H1 (cell line): ENCODE measurements around the gene ANKRD65. TPM values are rescaled to one million over a fixed set of nuclear protein-coding genes. Genes with fewer than 3 reads are reported as not detected.

ENCODE experiments used
- CTCF ChIA-PET: fragments of 300-600 bp; sonication (Branson Sonifier 250); formaldehyde crosslinking; loops from one replicate; lab custom pipeline; 2021; ENCODE audit not compliant: partially characterized antibody; lab: Charles Lee
- POLR2A ChIA-PET: fragments of 300-600 bp; sonication (Branson Sonifier 250); formaldehyde crosslinking; loops from one replicate; lab custom pipeline; 2021; ENCODE audit warnings: inconsistent platforms; ENCODE audit not compliant: partially characterized antibody; lab: Charles Lee
- DNase-seq, 2 experiments: peaks; one replicate each; pipeline versions ENCODE4 v3.0.0 to v3.0.0-alpha.2; 2010 to 2022; ENCODE audit warnings: low spot score in 2 of 2, low read depth in 1 of 2, mixed read lengths in 1 of 2
- FAIRE-seq: peaks from 2 replicates; lab custom pipeline; 2011; peaks lifted over from hg19 to GRCh38; lab: Jason Lieb, UNC
- H2AFZ ChIP-seq: 2 replicates; pipeline ENCODE4 v1.8.1; 2012; ENCODE audit warnings: low read length, inconsistent platforms
- H2AK5ac ChIP-seq: 2 replicates; pipeline ENCODE4 v1.6.1; 2013; ENCODE audit warnings: low read depth, low read length
- H2BK120ac ChIP-seq: replicated peaks from 2 replicates; pipeline ENCODE3; 2013; ENCODE audit warnings: low read depth, low read length, inconsistent platforms
- H2BK12ac ChIP-seq: 2 replicates; pipeline ENCODE4 v1.6.1; 2013; ENCODE audit warnings: low read depth, low read length
- H2BK15ac ChIP-seq: 2 replicates; pipeline ENCODE4 v1.6.1; 2013; ENCODE audit warnings: low read length
- H2BK20ac ChIP-seq: 2 replicates; pipeline ENCODE4 v1.6.1; 2013; ENCODE audit warnings: low read length
- H2BK5ac ChIP-seq: 2 replicates; pipeline ENCODE4 v1.6.1; 2013; ENCODE audit warnings: low read depth, low read length
- H3K14ac ChIP-seq: 2 replicates; pipeline ENCODE4 v1.6.1; 2013; ENCODE audit warnings: inconsistent platforms; ENCODE audit not compliant: insufficient read length
- H3K18ac ChIP-seq: 2 replicates; pipeline ENCODE4 v1.6.1; 2013; ENCODE audit warnings: low read length; ENCODE audit errors: extremely low read depth
- H3K23ac ChIP-seq: 2 replicates; pipeline ENCODE4 v1.6.1; 2013; ENCODE audit warnings: inconsistent platforms; ENCODE audit not compliant: insufficient read length
- H3K23me2 ChIP-seq: 2 replicates; pipeline ENCODE4 v1.6.1; 2013; ENCODE audit warnings: low read depth, low read length
- H3K27ac ChIP-seq: 2 replicates; pipeline ENCODE4 v1.6.1; 2011; ENCODE audit warnings: low read depth, low read length, inconsistent platforms
- H3K27me3 ChIP-seq, 4 experiments: replicated peaks in 1 of 4; 1 replicate in 1 of 4; 2 replicates in 3 of 4; pipeline versions ENCODE4 v1.6.1 to v1.8.1; 2011 to 2013; ENCODE audit warnings: low read length in 3 of 4, mild to moderate bottlenecking in 3 of 4, inconsistent platforms in 2 of 4, mixed read lengths in 2 of 4, moderate library complexity in 1 of 4; ENCODE audit not compliant: control insufficient read depth in 3 of 4, insufficient read depth in 3 of 4; ENCODE audit errors: extremely low read depth in 1 of 4
- H3K36me3 ChIP-seq, 4 experiments: 2 replicates each; pipeline versions ENCODE4 v1.6.1 to v1.8.1; 2011 to 2013; ENCODE audit warnings: mild to moderate bottlenecking in 4 of 4, low read length in 3 of 4, moderate library complexity in 2 of 4, control low read depth in 1 of 4, inconsistent platforms in 1 of 4; ENCODE audit not compliant: insufficient read depth in 4 of 4, control insufficient read depth in 2 of 4
- H3K4ac ChIP-seq: replicated peaks from 2 replicates; pipeline ENCODE3; 2013; ENCODE audit warnings: low read length, low read depth, mixed read lengths, inconsistent platforms; ENCODE audit not compliant: insufficient read length
- H3K4me1 ChIP-seq, 4 experiments: replicated peaks in 1 of 4; 1 replicate in 1 of 4; 2 replicates in 3 of 4; pipeline versions ENCODE4 v1.6.1 to v1.8.1; 2011 to 2013; ENCODE audit warnings: low read length in 3 of 4, inconsistent platforms in 2 of 4, mixed read lengths in 1 of 4; ENCODE audit not compliant: insufficient read depth in 4 of 4, control insufficient read depth in 3 of 4
- H3K4me2 ChIP-seq, 2 experiments: 2 replicates each; pipeline versions ENCODE4 v1.6.1 to v1.8.1; 2011 to 2013; ENCODE audit warnings: low read depth in 2 of 2, low read length in 2 of 2, control low read depth in 1 of 2, inconsistent platforms in 1 of 2, mild to moderate bottlenecking in 1 of 2; ENCODE audit not compliant: insufficient read depth in 1 of 2
- H3K4me3 ChIP-seq, 4 experiments: fragments of 200-600, 300-600 bp in 1 of 4; sonication (generic), shearing (Covaris generic), sonication (Bioruptor Twin) in 1 of 4; 2 replicates each; pipeline versions ENCODE4 v1.5.1 to v1.8.1; 2011 to 2016; ENCODE audit warnings: low read length in 4 of 4, low read depth in 3 of 4, control low read depth in 2 of 4, inconsistent platforms in 2 of 4, mild to moderate bottlenecking in 2 of 4, mixed read lengths in 1 of 4, moderate library complexity in 1 of 4; ENCODE audit not compliant: insufficient read depth in 2 of 4; ENCODE audit errors: extremely low read depth in 1 of 4
- H3K56ac ChIP-seq: replicated peaks from 2 replicates; pipeline ENCODE3; 2013; ENCODE audit warnings: low read depth, mild to moderate bottlenecking, mixed read lengths, low read length, inconsistent platforms; ENCODE audit not compliant: insufficient read length
- H3K79me1 ChIP-seq: 2 replicates; pipeline ENCODE4 v1.6.1; 2013; ENCODE audit warnings: low read depth, low read length, control low read depth
- H3K79me2 ChIP-seq, 2 experiments: 2 replicates each; pipeline versions ENCODE4 v1.6.1 to v1.8.1; 2012 to 2013; ENCODE audit warnings: low read length in 2 of 2, mild to moderate bottlenecking in 2 of 2, inconsistent platforms in 1 of 2; ENCODE audit not compliant: insufficient read depth in 2 of 2, control insufficient read depth in 1 of 2
- H3K9ac ChIP-seq, 4 experiments: replicated peaks in 1 of 4; 1 replicate in 1 of 4; 2 replicates in 3 of 4; pipeline versions ENCODE4 v1.6.1 to v1.8.1; 2011 to 2013; ENCODE audit warnings: low read depth in 3 of 4, low read length in 3 of 4, control low read depth in 2 of 4, mild to moderate bottlenecking in 2 of 4, moderate library complexity in 2 of 4, inconsistent platforms in 1 of 4; ENCODE audit errors: extremely low read depth in 1 of 4
- H3K9me3 ChIP-seq, 2 experiments: 2 replicates each; pipeline versions ENCODE4 v1.6.1 to v1.8.1; 2012 to 2013; ENCODE audit warnings: mild to moderate bottlenecking in 2 of 2, moderate library complexity in 2 of 2, control low read depth in 1 of 2, inconsistent platforms in 1 of 2, low read depth in 1 of 2, low read length in 1 of 2, mixed read lengths in 1 of 2; ENCODE audit not compliant: insufficient read depth in 2 of 2
- H4K20me1 ChIP-seq, 2 experiments: replicated peaks in 1 of 2; 2 replicates each; pipeline versions ENCODE3 to v1.8.1; 2011 to 2013; ENCODE audit warnings: inconsistent platforms in 2 of 2, low read length in 2 of 2, mild to moderate bottlenecking in 1 of 2; ENCODE audit not compliant: insufficient read depth in 2 of 2, control insufficient read depth in 1 of 2
- H4K5ac ChIP-seq: 2 replicates; pipeline ENCODE4 v1.6.1; 2013; ENCODE audit warnings: low read length, low read depth, mixed read lengths, inconsistent platforms; ENCODE audit not compliant: insufficient read length
- H4K8ac ChIP-seq: 2 replicates; pipeline ENCODE4 v1.8.0; 2013; ENCODE audit warnings: mild to moderate bottlenecking, moderate library complexity, low read length, inconsistent platforms; ENCODE audit not compliant: insufficient read depth; ENCODE audit errors: extremely low read depth
- H4K91ac ChIP-seq: replicated peaks from 2 replicates; pipeline ENCODE3; 2013; ENCODE audit warnings: low read length, mixed read lengths, inconsistent platforms; ENCODE audit not compliant: insufficient read length
- ASH2L ChIP-seq: fragments of 200-600, 300-600 bp; sonication (generic); IDR thresholded peaks from one replicate; pipeline ENCODE4 v1.7.1; 2017; ENCODE audit warnings: low read length
- CBX8 ChIP-seq: fragments of 300-800, 300-1000 bp; sonication (generic); IDR thresholded peaks from 2 replicates; pipeline ENCODE4 v1.7.1; 2016; ENCODE audit warnings: low read depth, low read length, borderline replicate concordance
- CHD2 ChIP-seq: IDR thresholded peaks from 2 replicates; pipeline ENCODE4 v1.6.1; 2012; ENCODE audit warnings: low read length, improper control_type of control experiment
- E2F6 ChIP-seq: IDR thresholded peaks from 2 replicates; pipeline ENCODE4 v1.6.1; 2012; ENCODE audit warnings: inconsistent platforms
- GTF2F1 ChIP-seq: IDR thresholded peaks from 2 replicates; pipeline ENCODE4 v1.6.1; 2012; ENCODE audit warnings: low read depth, low read length, improper control_type of control experiment, borderline replicate concordance
- KDM4A ChIP-seq: IDR thresholded peaks from one replicate; pipeline ENCODE4 v1.7.1; 2012; ENCODE audit warnings: low read depth, mild to moderate bottlenecking, moderate library complexity, low read length, inconsistent platforms; ENCODE audit not compliant: severe bottlenecking
- KDM5A ChIP-seq: fragments of 200-600 bp; IDR thresholded peaks from 2 replicates; pipeline ENCODE4 v1.7.1; 2012; ENCODE audit warnings: mild to moderate bottlenecking, low read length, inconsistent platforms, mixed read lengths
- MAFK ChIP-seq: IDR thresholded peaks from 2 replicates; pipeline ENCODE4 v1.6.1; 2012; ENCODE audit warnings: low read depth, mild to moderate bottlenecking, improper control_type of control experiment, low read length
- NRF1 ChIP-seq: IDR thresholded peaks from 2 replicates; pipeline ENCODE4 v1.6.1; 2011; ENCODE audit warnings: mild to moderate bottlenecking, low read depth, low read length, improper control_type of control experiment
- PHF8 ChIP-seq: fragments of 200-600 bp; sonication (generic); conservative IDR thresholded peaks from 2 replicates; pipeline ENCODE4 v1.7.1; 2012; ENCODE audit warnings: low read depth, mild to moderate bottlenecking, inconsistent platforms, low read length, moderate library complexity
- RNF2 ChIP-seq: fragments of 200-900, 300-1000 bp; sonication (generic); IDR thresholded peaks from 2 replicates; pipeline ENCODE4 v1.7.1; 2016; ENCODE audit warnings: borderline replicate concordance, low read depth, mild to moderate bottlenecking, antibody characterized with exemption, low read length; ENCODE audit not compliant: poor library complexity, severe bottlenecking; ENCODE audit errors: missing control alignments
- SIN3A ChIP-seq, 2 experiments: IDR thresholded peaks in 1 of 2; conservative IDR thresholded peaks in 1 of 2; 2 replicates each; pipeline ENCODE4 v1.6.1; 2011 to 2012; ENCODE audit warnings: low read length in 2 of 2, improper control_type of control experiment in 1 of 2, low read depth in 1 of 2, mild to moderate bottlenecking in 1 of 2
- YY1 ChIP-seq: IDR thresholded peaks from 2 replicates; pipeline ENCODE4 v1.6.1; 2011; ENCODE audit warnings: low read depth, mild to moderate bottlenecking, low read length
- WGBS, 2 experiments: shearing (Covaris generic) in 1 of 2; methylation state at CpG; one replicate each; pipeline versions ENCODE4 v1.1.6 to v1.1.7; 2013 to 2015; ENCODE audit warnings: low lambda C conversion rate in 2 of 2, mixed read lengths in 2 of 2, inconsistent platforms in 1 of 2, low coverage in 1 of 2, missing lambda C conversion rate in 1 of 2; ENCODE audit not compliant: insufficient replicate concordance in 2 of 2, insufficient coverage in 1 of 2, insufficient read length in 1 of 2; ENCODE audit errors: extremely low coverage in 1 of 2, missing lambda C conversion rate in 1 of 2; 5-methylcytosine and 5-hydroxymethylcytosine counted together
- polyA plus RNA-seq, 7 experiments: library from polyadenylated mRNA; depleted of rRNA in 3 of 7; stranded (reverse) in 5 of 7; unstranded in 2 of 7; fragments of >200 nt in 5 of 7; fragments of 200-250 nt in 2 of 7; gene quantifications; 1 replicate in 5 of 7; 2 replicates in 1 of 7; 4 replicates in 1 of 7; pipeline versions ENCODE4 v1.2.1 to v1.2.3, GENCODE V29; 2011 to 2013; ENCODE audit warnings: missing spikeins in 2 of 7, mixed read lengths in 2 of 7
- total RNA-seq: library from RNA; stranded (reverse); fragmentation: NEBNext Ultra II Directional; extraction: Animal tissue kit (Norgen Biotek cat#: 25700); gene quantifications from 2 replicates; pipeline ENCODE4 v1.2.1, GENCODE V29; 2021

The ANKRD65 gene
- total and polyA plus RNA-seq, 2 of the 8 experiments (the other 6 are each of a cell fraction or from before 2014, with no cell fraction given), result 1.8 to 2.0 TPM

- H3K9me3 ChIP-seq, result no peaks in the 10 kb centered on the region
- no peak overlapping the region for H3K4ac ChIP-seq
- no peak overlapping the region for H3K9ac ChIP-seq
- POLR2A ChIA-PET, result interaction anchor here (20.0 to 33.4 kb wide), 3 partner anchors 6 to 40 kb away, joined by 515 to 719 read pairs (median 719); partner anchors contain the start of genes ANKRD65, AURKAIP1, CCNL2 and MRPL20
- H4K8ac ChIP-seq, result no peak overlapping the region
- FAIRE-seq, result no peak
- H2BK20ac ChIP-seq, result no peak overlapping the region
- WGBS, 2 experiments, result 98% methylated on average over 12 of the region's 12 CpGs; no CpG with 5 or more reads in 1 of the 2 experiments
- H3K23me2 ChIP-seq, result no peaks in the 10 kb centered on the region
- peaks cover 64 to 95% (median 89%) of the 10 kb centered on the region in 4 experiments for H3K36me3 ChIP-seq
- H3K18ac ChIP-seq, result no peak overlapping the region
- no peak overlapping the region for H3K23ac ChIP-seq
- no peaks in the 10 kb centered on the region for H3K4me1 ChIP-seq
- no peak overlapping the region for H3K27ac ChIP-seq
- no peak overlapping the region for H2BK12ac ChIP-seq
- CTCF ChIA-PET, result interaction anchor here (0.7 to 3.4 kb wide), 6 partner anchors 10 to 91 kb away, joined by 3 to 20 read pairs (median 4); no protein-coding TSS in a partner anchor
- H2BK15ac ChIP-seq, result no peak overlapping the region
- no peak overlapping the region for H3K4me2 ChIP-seq
- no peak overlapping the region for H2AFZ ChIP-seq
- peaks cover 0 to 13% of the 10 kb centered on the region in 2 experiments; a peak in 1 of 4 replicates for H3K79me2 ChIP-seq
- no peak for DNase-seq
- H3K4me3 ChIP-seq, result no peak overlapping the region
- TF ChIP-seq MAFK (no peak), E2F6 (no peak), PHF8 (no peak), KDM5A (no peak), SIN3A (conservative IDR thresholded peaks at IDR 0.05 in 1 of 2, IDR thresholded peaks at IDR 0.05 in 1 of 2; ENCODE audit: low read depth in 1 of 2, low read length in 2 of 2) (no peak), GTF2F1 (no peak), ASH2L (no peak), NRF1 (no peak), KDM4A (no peak), RNF2 (no peak), CBX8 (no peak), YY1 (no peak), CHD2 (no peak)
- H2AK5ac ChIP-seq, result no peak overlapping the region
- H4K5ac ChIP-seq, result no peak overlapping the region
- H3K14ac ChIP-seq, result no peak overlapping the region
- peaks cover 8 to 20% of the 10 kb centered on the region in 2 experiments for H4K20me1 ChIP-seq
- no peaks in the 10 kb centered on the region for H3K27me3 ChIP-seq
- no peak overlapping the region for H2BK120ac ChIP-seq
- H3K56ac ChIP-seq, result no peak overlapping the region
- H2BK5ac ChIP-seq, result no peak overlapping the region
- H3K79me1 ChIP-seq, result peaks cover 4% of the 10 kb centered on the region
- no peak overlapping the region for H4K91ac ChIP-seq
Observed at GRCh38 chr1:1390675-1391074, 30.4 kb downstream of the ANKRD65 start.
